CD4-positive, alpha-beta T cell treated with Interleukin-4 for 1 hour (primary cell): Measurements from ENCODE around the gene FAM161A.
"Not testable (repeated sequence)": the region's sequence is repeated elsewhere in the genome, so short reads cannot be mapped to it uniquely, and the experiment has no call there.

Source experiments
- DNase-seq, 2 donors: peaks; one replicate each; pipeline ENCODE4 v3.0.0-alpha.2; 2020 to 2022

The FAM161A gene

DNA sequence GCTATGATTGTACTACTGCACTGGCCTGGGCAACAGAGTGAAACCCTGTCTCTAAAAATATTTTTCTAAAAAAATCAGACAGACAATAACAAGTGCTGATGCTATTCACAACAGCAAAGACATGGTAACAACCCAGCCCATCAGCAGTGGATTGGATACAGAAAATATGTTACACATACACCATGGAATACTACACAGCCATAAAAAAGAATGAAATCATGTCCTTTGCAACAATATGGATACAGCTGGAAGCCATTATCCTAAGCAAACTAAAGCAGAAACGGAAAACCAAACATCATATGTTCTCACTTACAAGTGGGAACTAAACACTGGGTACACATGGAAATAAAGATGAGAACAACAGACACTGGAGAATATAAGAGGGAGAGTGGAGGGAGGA is 19.9 kb downstream of the FAM161A start:
- DNase-seq, result no peak

DNA sequence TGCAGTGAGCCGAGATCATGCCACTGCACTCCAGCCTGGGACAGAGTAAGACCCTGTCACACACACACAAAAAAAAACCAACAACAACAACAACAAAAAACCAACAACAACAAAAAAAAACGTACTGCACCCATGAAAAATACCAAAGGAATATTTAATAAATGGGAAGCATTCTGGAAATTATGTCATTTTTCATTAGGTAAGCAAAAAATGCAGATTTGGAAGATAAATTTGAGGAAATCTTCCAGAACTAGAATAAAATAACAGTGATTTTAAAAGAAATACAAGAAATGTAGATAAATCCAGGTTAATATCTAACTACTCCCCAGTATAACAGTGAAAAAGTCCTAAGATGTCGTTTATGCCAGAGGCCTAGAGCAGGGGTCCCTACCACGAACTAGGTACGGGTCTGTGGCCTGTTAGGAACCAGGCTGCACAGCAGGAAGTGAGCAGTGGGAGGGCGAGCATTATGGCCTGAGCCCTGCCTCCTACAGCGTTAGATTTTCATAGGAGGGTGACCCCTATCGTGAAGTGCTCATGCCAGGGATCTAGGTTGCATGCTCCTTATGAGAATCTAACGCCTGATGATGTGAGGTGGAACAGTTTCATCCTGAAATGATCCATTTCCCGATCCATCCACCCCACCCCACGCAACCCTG is 21.5 kb downstream of the FAM161A start:
- DNase-seq, result no peak

GRCh38 chr2:61822255-61822654 is 31.6 kb downstream of the FAM161A start:
- no peak for DNase-seq

DNA sequence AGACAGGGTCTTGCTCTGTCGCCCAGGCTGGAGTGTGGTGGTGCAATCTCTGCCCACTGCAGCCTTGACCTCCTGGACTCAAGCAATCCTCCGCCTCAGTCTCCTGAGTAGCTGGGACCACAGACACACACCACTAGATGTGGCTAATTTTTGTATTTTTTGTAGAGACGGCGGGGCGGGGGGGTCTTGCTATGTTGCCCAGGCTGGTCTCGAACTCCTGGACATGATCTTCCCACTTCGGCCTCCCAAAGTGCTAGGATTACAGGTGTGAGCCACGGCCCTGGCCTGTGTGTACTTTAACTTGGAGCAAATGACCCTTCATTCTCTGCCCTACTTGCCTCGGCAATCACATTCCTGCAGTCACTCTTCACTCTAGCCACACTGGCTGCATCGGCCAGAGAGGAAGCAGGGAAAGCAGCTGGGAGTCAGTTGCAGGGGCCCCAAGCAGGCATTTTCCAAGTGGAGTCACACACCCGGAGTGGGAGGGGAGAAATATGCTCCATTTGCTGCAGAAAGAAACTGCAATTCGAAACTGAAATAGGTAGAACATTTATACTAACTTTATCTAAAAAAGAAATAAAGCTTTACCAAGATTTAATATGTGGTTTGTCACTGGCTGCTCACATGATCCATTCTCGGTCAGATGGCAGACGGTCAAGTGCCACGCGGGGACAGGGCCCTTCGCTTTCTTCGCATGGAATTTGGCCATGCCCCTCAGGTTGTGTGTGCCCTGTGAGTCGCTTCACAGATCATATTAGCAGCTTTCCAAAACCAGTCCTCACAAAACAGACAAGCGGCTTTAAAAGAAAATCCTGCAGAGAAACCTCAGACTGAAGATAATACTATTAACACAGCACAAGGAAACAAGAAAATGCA is 37.1 kb downstream of the FAM161A start:
- DNase-seq, result no peak

- no peak for DNase-seq
Observed at GRCh38 chr2:61814539-61815160, 39.2 kb downstream of the FAM161A start.

DNA sequence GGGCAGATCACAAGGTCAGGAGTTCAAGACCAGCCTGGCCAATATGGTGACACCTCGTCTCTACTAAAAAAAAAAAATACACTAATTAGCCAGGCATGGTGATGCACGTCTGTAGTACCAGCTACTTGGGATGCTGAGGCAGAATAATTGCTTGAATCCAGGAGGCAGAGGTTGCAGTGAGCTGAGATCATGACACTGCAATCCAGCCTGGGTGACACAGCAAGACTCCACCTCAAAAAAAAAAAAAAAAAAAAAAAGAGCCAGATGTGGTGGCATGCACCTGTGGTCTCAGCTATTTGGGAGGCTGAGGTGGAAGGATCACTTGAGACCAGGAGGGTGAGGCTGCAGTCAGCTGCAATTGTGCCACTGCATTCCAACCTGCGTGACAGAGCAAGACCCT is 40.5 kb downstream of the FAM161A start:
- not testable (repeated sequence) for DNase-seq

GRCh38 chr2:61811821-61812220 is 42.0 kb downstream of the FAM161A start:
- DNase-seq, result no peak

- not testable (repeated sequence) for DNase-seq
Observed at GRCh38 chr2:61810203-61810602, 43.7 kb downstream of the FAM161A start.

DNA sequence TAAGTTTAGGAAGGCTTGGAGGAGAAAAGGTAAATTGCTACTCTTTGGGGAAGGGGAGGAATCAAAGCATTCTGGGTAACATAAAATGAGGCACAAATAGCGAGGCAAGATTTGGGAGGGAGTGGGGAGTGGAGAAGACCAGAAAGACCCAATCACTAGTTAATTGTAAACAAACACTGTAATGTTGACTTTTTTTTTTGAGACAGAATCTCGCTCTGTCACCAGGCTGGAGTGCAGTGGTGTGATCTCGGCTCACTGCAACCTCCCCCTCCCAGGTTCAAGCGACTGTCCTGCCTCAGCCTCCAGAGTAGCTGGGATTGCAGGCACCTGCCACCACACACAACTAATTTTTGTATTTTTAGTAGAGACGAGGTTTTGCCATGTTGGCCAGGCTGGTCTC is 45.2 kb downstream of the FAM161A start:
- DNase-seq, result not testable (repeated sequence)

GRCh38 chr2:61807036-61807757 is 46.7 kb downstream of the FAM161A start:
- no peak for DNase-seq

- DNase-seq, result no peak
Observed at GRCh38 chr2:61802548-61802947, 51.3 kb downstream of the FAM161A start.

- no peak for DNase-seq
Observed at GRCh38 chr2:61799099-61799498, 54.8 kb downstream of the FAM161A start.

- not testable (repeated sequence) for DNase-seq
Observed at GRCh38 chr2:61797446-61797845, 56.4 kb downstream of the FAM161A start.

DNA sequence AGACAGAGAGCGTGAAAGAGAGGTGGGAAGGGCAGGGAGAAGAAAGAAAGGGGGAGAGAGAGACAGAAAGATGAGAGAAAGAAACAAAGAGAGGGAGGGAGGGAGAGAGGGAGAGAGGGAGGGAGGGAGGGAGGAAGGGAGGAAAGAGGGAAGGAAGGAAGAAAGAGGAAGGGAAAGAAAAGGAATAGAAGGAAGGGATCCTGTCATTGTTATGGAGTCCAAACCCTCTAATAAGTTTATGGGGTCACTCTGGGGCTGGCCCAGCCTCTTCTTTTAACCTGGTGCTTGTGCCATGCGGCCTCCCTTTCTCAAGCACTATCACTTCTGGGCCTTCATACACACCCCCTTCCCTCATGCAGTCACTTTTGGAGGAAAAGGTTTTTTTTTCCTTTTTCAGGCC is 58.5 kb downstream of the FAM161A start:
- DNase-seq, result no peak

DNA sequence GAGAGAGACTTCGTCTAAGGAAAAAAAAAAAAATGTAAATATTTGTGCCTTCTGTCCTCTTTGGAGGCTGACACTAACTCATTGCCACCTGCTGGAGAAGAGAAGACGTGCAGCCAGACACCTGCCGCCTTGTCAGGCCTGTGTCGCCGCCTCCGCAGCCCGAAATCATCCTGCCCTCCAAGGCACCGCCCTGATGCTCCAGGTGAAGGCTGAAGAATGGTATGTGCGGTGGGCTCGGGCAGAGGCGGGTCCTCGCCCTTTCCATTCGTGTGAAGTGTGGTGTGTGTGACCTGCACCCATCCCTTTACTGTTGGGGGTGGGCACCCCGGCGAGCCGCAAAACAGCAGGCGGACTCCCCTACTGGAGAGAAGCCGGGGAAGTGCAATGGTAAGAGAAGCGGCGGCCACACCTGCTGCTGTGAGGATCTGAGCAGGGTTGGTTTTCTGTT is 60.4 kb downstream of the FAM161A start:
- DNase-seq, result peak; percentile 80 to 84

- DNase-seq, result no peak
Observed at GRCh38 chr2:61792355-61792890, 61.4 kb downstream of the FAM161A start.

GRCh38 chr2:61789807-61790602 is 63.9 kb downstream of the FAM161A start:
- no peak for DNase-seq

DNA sequence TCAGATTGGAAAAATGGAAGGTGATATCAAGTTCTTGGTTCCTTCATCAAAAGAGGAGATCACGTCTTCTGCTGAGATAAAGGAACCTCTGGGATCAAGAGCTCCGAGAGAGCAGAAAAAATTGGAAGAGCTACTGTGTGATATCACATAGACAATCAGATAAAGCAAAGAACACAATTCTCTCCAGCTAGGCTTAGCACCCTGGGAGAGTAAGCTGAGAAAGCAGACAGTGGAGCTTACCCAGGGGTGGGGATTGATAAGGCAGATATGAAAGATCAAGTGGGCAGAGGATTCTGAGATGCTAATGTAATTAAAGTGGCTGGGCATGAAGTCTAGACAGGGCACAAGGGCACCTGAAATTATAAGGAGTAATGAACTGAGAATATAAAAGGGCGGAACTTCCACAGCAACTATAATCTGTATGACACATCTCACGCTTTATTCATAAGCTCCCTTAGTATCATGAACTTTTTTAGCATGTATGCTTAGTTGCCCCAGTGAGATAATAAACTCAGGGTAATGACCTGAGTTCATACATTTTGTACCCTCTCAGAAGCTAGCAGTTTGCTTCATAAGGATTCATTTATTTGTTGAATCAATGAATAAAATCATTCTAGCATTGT is 65.8 kb downstream of the FAM161A start:
- no peak for DNase-seq

- no peak for DNase-seq
Observed at GRCh38 chr2:61786876-61787275, 67.0 kb downstream of the FAM161A start.

- no peak for DNase-seq
Observed at GRCh38 chr2:61785583-61785982, 68.3 kb downstream of the FAM161A start.

- DNase-seq, result no peak
Observed at GRCh38 chr2:61784643-61785042, 69.2 kb downstream of the FAM161A start.
